OCI-LY1 (cell line): Measurements from ENCODE around the gene SLC25A17.

Experiments used
- EZH2 ChIP-seq: fragments of 200-600 bp; sonication (generic), shearing (Covaris generic); IDR thresholded peaks from 2 replicates; pipeline ENCODE4 v1.8.0; 2017; ENCODE audit warnings: borderline replicate concordance, mixed run types, mild to moderate bottlenecking, antibody characterized with exemption, low read length, moderate library complexity, mixed read lengths
- TF ChIP-seq, protein P1 (sequence below): fragments of 200-600 bp; sonication (generic), shearing (Covaris generic); IDR thresholded peaks from 2 replicates; pipeline ENCODE4 v1.5.1; 2017; ENCODE audit warnings: mild to moderate bottlenecking, antibody characterized with exemption, low read length, moderate library complexity, mixed read lengths

DNA sequence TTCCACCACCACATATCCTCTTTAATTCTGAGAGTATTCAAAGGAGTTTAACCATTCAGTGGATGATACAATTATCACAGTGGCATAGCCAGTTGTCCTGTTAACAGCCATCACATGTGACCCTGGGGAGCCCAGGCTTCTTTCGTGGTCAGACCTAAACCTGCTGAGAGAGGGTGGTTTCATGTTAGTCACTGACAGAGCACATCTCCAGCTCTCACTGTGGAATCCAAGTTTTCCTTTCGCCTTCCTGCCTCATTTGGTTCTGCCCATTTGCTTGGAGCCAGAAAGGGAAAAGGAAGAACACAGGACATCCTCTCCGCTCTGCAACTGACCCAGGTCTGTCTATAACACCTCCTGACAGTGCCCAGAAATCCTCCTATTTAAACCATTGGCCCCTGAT lies 79.4 kb downstream of the SLC25A17 start:
- TF ChIP-seq, protein P1, sequence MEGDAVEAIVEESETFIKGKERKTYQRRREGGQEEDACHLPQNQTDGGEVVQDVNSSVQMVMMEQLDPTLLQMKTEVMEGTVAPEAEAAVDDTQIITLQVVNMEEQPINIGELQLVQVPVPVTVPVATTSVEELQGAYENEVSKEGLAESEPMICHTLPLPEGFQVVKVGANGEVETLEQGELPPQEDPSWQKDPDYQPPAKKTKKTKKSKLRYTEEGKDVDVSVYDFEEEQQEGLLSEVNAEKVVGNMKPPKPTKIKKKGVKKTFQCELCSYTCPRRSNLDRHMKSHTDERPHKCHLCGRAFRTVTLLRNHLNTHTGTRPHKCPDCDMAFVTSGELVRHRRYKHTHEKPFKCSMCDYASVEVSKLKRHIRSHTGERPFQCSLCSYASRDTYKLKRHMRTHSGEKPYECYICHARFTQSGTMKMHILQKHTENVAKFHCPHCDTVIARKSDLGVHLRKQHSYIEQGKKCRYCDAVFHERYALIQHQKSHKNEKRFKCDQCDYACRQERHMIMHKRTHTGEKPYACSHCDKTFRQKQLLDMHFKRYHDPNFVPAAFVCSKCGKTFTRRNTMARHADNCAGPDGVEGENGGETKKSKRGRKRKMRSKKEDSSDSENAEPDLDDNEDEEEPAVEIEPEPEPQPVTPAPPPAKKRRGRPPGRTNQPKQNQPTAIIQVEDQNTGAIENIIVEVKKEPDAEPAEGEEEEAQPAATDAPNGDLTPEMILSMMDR = no peak
- no peak for TF ChIP-seq EZH2
